GM18517 (cell line): Measurements from ENCODE around the gene RP2.
A peak's percentile ranks its signal among the peaks of the same experiment; 100 is the strongest.

Source experiments
- ATAC-seq: cut with Tn5 transposase; IDR thresholded peaks from one replicate; pipeline ENCODE4 v1.9.1; 2021; ENCODE audit warnings: mild to moderate bottlenecking, moderate library complexity; ENCODE audit not compliant: unreplicated experiment

RP2 gene

DNA sequence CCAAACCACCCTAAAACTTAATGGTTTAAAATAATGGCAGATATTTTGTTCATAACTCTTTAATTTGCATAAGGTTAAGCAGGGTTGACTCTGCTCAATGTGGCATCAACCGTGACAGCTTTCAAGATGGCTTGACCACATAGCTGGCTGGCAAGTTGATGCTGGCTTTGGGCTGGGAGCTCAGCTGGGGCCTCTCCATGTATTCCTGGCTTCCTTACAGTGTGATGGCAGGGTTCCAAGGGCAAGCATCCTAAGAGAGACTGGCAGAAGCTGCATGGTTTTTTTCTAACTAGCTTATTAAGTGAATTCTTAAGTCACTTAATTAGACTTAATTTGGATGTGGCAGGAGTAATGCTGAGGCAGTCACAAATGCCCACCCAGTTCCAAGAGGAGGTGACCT, 4.5 kb downstream of the RP2 start:
- no peak for ATAC-seq

GRCh38 chrX:46844913-46845312, 8.1 kb downstream of the RP2 start:
- ATAC-seq = no peak

GRCh38 chrX:46849933-46850332, 13.1 kb downstream of the RP2 start:
- ATAC-seq = no peak

- ATAC-seq = no peak
Observed at GRCh38 chrX:46850771-46851170, 13.9 kb downstream of the RP2 start.

GRCh38 chrX:46856483-46856882, 19.6 kb downstream of the RP2 start:
- no peak for ATAC-seq

- ATAC-seq = no peak
Observed at GRCh38 chrX:46860557-46860956, 23.7 kb downstream of the RP2 start.

- no peak for ATAC-seq
Observed at GRCh38 chrX:46863072-46863471, 26.2 kb downstream of the RP2 start.

DNA sequence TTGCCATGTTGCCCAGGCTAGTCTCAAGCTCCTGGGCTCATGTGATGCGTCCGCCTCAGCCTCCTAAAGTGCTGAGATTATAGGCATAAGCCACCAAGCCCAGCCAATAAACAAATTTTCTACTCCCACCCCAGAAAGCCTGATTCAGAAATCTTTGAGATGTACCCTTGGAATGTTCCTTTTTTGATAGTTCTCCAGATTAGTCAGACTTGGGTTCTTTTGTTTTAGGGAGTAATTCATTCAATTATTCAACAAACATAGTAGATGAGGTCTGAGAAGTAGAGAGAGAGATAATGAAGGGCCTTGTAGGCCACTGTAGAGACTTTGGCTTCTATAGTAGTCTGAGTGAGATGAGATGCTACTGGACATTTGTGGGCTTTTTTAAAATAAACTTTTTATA, 27.8 kb downstream of the RP2 start:
- ATAC-seq = no peak

DNA sequence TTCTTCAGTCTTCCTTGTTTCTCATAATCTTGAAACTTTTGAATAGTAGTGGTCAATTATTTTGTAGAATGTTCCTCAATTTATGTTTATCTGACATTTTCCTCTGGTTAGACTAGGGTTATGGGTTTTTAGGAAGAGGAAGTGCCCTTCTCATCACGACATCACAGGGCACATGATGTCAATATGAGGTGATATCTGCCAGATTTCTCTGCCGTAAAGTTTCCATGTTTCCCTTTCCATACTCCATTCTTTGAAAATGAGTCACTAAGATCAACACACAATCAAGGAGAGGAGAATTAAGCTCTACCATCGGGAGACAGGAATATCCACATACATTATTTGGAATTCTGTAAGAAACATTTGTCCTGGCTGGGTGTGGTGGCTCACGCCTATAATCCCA, 28.4 kb downstream of the RP2 start:
- no peak for ATAC-seq

DNA sequence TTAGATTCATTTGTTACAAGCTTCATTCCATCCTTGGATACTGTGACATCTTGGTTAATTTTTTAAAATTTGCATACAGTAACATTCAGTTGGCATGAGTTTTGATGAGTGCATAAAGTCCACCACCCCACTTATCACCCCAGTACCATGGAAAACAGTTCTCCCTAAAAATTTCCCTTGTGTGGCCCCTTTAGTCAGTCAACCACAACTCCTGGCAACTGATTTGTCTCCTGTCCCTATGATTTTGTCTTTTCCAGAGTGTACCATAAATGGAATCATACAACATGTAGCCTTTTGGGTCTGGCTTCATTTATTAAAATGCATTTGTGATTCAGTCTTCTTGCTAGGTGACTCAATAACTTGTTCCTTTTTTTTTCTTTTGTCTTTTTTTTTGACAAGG, 29.9 kb downstream of the RP2 start:
- ATAC-seq = no peak

DNA sequence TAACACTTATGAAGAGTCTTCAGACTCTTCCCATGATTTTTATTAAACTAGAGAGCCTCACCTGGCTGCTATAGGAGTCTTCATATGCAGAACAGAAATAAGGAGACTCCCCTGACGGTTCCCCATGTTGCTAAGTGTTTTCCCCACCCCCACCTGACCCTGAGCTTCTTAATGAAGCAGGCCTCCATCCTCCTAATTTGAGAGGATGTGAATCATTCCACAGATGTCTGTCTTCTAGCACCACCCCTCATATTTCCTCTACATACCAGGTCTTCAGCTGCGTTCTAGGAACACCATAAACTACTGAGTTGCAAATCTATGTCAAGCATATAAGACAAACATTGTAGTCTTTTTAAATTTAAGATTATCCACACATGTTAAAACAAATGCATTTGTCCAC, 36.9 kb downstream of the RP2 start:
- ATAC-seq = no peak

- no peak for ATAC-seq
Observed at GRCh38 chrX:46876901-46877300, 40.1 kb downstream of the RP2 start.

DNA sequence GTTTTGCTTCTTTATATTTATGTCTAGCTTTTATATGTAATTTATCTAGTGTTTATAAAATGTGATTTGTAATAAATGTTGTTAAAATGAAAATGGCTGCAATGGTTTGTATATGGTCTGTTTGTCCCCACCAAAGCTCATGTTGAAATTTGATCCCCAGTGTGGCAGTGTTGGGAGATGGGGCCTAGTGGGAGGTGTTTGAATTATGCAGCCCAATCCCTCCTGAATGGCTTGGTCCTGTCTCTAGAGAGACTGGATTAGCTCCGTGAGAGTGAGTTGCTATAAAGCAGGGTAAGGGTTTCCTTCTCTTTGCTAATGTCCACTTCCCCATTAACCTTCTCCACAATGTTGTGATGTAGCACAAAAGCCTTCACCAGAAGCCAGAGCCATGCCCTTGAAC, 45.4 kb downstream of the RP2 start:
- ATAC-seq = no peak

GRCh38 chrX:46884799-46885198, 48.0 kb downstream of the RP2 start:
- ATAC-seq = no peak

DNA sequence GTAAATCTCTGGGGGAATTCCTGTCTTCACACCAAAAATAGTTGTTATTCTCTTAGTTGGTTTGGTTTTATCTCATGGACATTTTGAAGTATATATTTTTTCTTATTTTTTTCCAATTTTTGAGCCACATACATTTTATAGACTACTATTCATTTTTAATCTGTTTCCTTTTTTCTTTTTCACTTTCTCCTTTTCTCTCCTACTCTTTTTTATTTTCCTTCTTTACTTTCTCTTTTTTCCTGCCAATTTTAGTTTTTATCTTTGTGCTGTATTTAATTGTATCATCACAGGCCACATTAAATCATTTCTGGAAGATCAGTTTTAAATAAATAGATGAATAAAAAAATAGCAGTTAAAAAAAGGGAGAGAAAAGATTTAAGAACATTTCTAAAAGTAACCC, 61.4 kb downstream of the RP2 start:
- no peak for ATAC-seq

GRCh38 chrX:46903458-46904242, 66.8 kb downstream of the RP2 start:
- peak; percentile 74 for ATAC-seq

- ATAC-seq = no peak
Observed at GRCh38 chrX:46904626-46905025, 67.8 kb downstream of the RP2 start.

DNA sequence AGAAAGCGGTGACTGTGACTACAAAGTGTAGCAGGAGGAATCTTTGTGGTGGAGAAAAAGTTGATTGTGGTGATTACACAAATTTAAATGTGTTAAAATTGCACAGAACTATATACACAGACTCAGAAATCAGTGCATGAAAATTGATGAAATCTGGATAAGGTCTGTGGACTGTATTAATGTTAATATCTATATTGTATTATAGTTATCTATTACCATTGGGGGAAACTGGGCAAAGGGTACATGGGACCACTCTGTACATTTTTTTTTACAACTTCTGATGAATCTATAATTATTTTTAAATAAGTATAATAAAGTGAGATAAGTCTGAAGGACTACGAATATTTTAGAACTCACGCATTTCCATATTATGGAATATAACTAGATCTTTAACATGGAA, 73.6 kb downstream of the RP2 start:
- ATAC-seq = no peak

GRCh38 chrX:46912098-46912602, 75.3 kb downstream of the RP2 start, which contains the start of gene JADE3:
TSS of gene JADE3 (plus strand) at chrX:46912421. CDS start at chrX:46984895, 72,474 bp downstream.
- ATAC-seq = no peak

DNA sequence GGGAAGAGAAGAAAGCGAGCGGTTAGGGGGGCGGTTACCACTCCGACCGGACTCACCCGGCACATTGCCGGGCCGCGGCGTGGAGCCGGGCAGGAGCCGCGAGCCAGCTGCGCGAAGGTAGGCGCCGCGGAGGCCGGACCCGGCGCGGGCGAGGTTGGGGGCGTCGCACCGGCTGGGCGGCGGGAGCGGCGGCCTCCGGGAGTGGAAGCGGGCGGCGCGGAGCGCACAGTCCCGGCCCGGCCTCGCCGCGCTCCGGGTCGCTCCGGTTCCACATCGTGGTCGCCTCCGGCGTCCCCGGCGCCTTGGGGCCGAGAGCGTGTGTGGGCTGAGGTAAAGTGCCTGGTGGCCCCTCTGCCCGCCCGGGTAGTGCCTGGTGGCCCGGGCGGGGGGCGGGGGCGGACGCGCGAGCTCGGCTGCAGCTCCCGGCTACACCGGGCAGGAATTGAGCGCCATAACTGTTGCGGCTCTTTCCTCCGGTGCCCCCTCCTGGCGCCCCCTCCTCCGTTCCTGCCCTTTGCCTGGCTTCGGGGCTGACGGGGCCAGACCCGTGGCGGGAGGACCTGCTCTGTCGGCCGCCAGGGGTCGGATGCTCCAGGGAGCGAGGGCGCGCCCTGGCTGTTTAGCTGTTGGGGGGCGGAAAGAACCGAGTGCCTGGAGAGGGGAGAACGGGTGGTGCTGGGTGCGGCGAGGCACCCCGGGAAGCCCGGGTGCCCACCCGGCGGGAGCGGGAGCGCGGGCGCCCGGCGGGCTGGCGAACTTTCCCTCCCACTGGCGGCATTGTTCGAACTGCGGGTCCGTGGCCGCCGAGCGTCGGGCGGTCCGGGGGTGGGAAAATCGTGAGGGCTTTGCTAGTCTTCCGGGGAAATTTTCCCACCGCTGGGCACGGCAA, 76.0 kb downstream of the RP2 start:
- no peak for ATAC-seq

DNA sequence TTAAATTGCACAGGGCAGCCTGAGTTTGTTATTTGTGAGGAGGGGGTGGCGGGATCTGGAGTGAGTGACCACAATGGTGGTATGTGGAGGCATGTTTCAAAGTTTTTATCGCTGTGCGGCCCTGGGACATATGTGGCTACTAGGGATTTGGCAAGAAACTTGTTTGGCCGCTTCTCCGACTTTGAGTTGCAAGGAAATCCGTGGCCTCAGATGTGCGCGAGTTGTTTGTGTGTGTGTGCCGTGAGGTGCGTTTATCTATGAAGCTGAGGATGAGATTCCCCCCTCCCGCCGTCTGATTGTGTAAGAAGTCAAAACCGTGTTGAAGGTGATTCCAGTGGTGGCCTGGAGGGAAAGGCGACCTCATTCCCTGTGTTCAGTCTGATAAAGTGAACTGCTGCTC, 76.8 kb downstream of the RP2 start:
- ATAC-seq = no peak

GRCh38 chrX:46916273-46916672, 79.4 kb downstream of the RP2 start:
- no peak for ATAC-seq
